Heart right ventricle (tissue), 16 donors: Measurements from ENCODE around the gene WWP2. TPM values are rescaled to one million over a fixed set of nuclear protein-coding genes. Genes with fewer than 3 reads are reported as not detected.
"Not testable (repeated sequence)": the region's sequence is repeated elsewhere in the genome, so short reads cannot be mapped to it uniquely, and the experiment has no call there.

ENCODE experiments used
- ATAC-seq, 8 donors: fragments of 200-7000 bp; cut with Tn5 transposase; one replicate each; pipeline ENCODE4 v1.9.1; 2020; ENCODE audit warnings: mild to moderate bottlenecking in 8 of 8, moderate library complexity in 8 of 8, moderate number of reproducible peaks in 1 of 8
- DNase-seq, 2 donors: peaks; one replicate each; pipeline ENCODE4 v3.0.0-alpha.2; 2020
- H3K27ac ChIP-seq, 10 donors: fragments of 200-600 bp; sonication (generic) in 2 of 10; one replicate each; pipeline versions ENCODE4 v1.5.0 to v1.8.0; 2020 to 2022; ENCODE audit warnings: mild to moderate bottlenecking in 3 of 10
- H3K27me3 ChIP-seq, 7 donors: fragments of 200-600 bp; one replicate each; pipeline ENCODE4 v1.8.0; 2021 to 2022; ENCODE audit warnings: mild to moderate bottlenecking in 2 of 7
- H3K36me3 ChIP-seq, 9 donors: fragments of 200-600 bp; sonication (generic) in 1 of 9; one replicate each; pipeline versions ENCODE4 v1.5.0 to v1.8.0; 2020 to 2022; ENCODE audit warnings: mild to moderate bottlenecking in 2 of 9
- H3K4me1 ChIP-seq, 9 donors: fragments of 200-600 bp; sonication (generic) in 1 of 9; one replicate each; pipeline versions ENCODE4 v1.5.0 to v1.8.0; 2020 to 2022; ENCODE audit warnings: mild to moderate bottlenecking in 4 of 9
- H3K4me3 ChIP-seq, 10 donors: fragments of 200-600 bp; sonication (generic) in 2 of 10; one replicate each; pipeline versions ENCODE4 v1.5.0 to v1.8.0; 2020 to 2022; ENCODE audit warnings: mild to moderate bottlenecking in 7 of 10, moderate library complexity in 2 of 10
- H3K9me3 ChIP-seq, 11 donors: fragments of 200-600 bp in 10 of 11; sonication (generic) in 2 of 11; one replicate each; pipeline versions ENCODE4 v1.5.0 to v1.8.0; 2013 to 2022; ENCODE audit warnings: mild to moderate bottlenecking in 2 of 11, control low read depth in 1 of 11, moderate library complexity in 1 of 11
- WGBS, 2 donors: extraction: QIAGEN DNeasy Blood & Tissue Kit; methylation state at CpG; one replicate each; pipeline ENCODE4 v1.1.7; 2013; ENCODE audit warnings: inconsistent platforms in 1 of 2; 5-methylcytosine and 5-hydroxymethylcytosine counted together
- intact Hi-C, 10 donors: fragments of 100-400 bp; cut with DNase I; formaldehyde crosslinking; loops; one replicate each; pipeline versions ENCODE4 v1.11.1 to v1.14.2; 2022
- polyA plus RNA-seq, 2 donors: library from polyadenylated mRNA; stranded (reverse); fragments of 200-250 nt; gene quantifications; one replicate each; pipeline ENCODE4 v1.2.3, GENCODE V29; 2013
- total RNA-seq, 10 donors: library from RNA; stranded (reverse); fragmentation: NEBNext Ultra II Directional in 3 of 10; extraction: Animal tissue kit (Norgen Biotek cat#: 25700) in 3 of 10; gene quantifications; one replicate each; pipeline versions ENCODE4 v1.2.1 to v1.2.4, GENCODE V29; 2021 to 2023
- TF ChIP-seq, protein P1 (sequence below), 9 donors: fragments of 200-600 bp; sonication (generic) in 2 of 9; IDR thresholded peaks; one replicate each; pipeline versions ENCODE4 v1.5.0 to v1.8.0; 2021 to 2022; ENCODE audit warnings: antibody characterized with exemption in 9 of 9, mild to moderate bottlenecking in 5 of 9, moderate library complexity in 1 of 9
- donor health status: Arrhythmogenic right ventricular cardiomyopathy.
- donor health status: ischemic (EF 13 %, LVEDD 7.1; RV severe dilation, severe dysfunction).
- donor health status: healthy with polysubstance abuse.
- donor health status: DM: no; HTN: yes; CAD: no.
- donor health status: DM: no; HTN: no; CAD: no.
- donor health status: ischemic (EF 25% LVEDD 6.9; RV normal size, moderate dysfunction).
- donor health status: ischemic (EF 25% LVEDD 5.7; RV mildly dilated, moderate dysfunction).
- donor health status: healthy.
- donor health status: DM: yes; HTN: yes; CAD: no.
- donor health status: Ischemic cardiomyopathy.
- donor health status: ischemic (EF 35%, LVEDD 5.7; RV mildly dilated, moderate dysfunction).
- donor health status: nonischemic (EF 11% LVEDD 7.7; RV severe dilation, severe dysfunction).
- donor health status: DM: yes; HTN: yes; CAD: no.
- donor health status: PGD.
- donor health status: ischemic (EF 29% LVEDD 5.4; RV normal size, mild dysfunction).
- donor health status: nonischemic (EF 23%, LVEDD 6.1; RV moderate dilation, normal function).

Gene WWP2
- total and polyA plus RNA-seq, 12 donors = 9.0 to 31.1 (median 20.7) TPM

DNA sequence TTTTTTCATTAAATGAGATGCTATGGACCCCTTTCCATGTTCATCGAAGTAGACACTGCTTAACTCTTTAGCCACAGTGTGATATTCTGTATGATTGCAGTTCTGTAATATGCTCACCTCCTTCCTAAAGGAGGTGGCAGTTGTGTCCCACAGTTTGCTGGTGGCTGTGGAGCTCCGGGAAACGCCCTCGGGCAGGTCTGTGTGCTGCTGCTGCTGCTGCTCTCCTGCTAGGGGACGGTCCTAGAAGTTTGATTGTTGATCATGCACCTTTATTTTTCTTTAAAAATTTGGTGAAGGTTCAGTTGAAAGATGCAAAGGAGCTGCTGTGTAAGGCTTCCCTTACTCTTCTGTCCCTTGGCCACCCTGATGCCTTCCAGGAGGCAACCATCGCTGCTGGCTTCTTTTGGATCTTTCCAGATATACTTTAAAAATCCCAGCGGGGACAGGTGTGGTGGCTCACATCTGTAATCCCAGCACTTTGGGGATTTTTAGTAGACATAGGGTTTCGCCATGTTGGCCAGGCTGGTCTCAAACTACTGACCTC, 180.6 kb downstream of the WWP2 start:
- Histone ChIP-seq H3K27me3 (no peaks in the 10 kb centered on the region), H3K9me3 (no peaks in the 10 kb centered on the region), H3K27ac (no peak overlapping the region), H3K4me1 (peaks cover 0 to 9% (median 0%) of the 10 kb centered on the region in 9 donors), H3K4me3 (no peak overlapping the region), H3K36me3 (peaks cover 0 to 51% (median 26%) of the 10 kb centered on the region in 9 donors)
- intact Hi-C loops = no loop called here
- WGBS, 2 donors = 88% methylated on average over 8 of the region's 8 CpGs
- TF ChIP-seq, protein P1, sequence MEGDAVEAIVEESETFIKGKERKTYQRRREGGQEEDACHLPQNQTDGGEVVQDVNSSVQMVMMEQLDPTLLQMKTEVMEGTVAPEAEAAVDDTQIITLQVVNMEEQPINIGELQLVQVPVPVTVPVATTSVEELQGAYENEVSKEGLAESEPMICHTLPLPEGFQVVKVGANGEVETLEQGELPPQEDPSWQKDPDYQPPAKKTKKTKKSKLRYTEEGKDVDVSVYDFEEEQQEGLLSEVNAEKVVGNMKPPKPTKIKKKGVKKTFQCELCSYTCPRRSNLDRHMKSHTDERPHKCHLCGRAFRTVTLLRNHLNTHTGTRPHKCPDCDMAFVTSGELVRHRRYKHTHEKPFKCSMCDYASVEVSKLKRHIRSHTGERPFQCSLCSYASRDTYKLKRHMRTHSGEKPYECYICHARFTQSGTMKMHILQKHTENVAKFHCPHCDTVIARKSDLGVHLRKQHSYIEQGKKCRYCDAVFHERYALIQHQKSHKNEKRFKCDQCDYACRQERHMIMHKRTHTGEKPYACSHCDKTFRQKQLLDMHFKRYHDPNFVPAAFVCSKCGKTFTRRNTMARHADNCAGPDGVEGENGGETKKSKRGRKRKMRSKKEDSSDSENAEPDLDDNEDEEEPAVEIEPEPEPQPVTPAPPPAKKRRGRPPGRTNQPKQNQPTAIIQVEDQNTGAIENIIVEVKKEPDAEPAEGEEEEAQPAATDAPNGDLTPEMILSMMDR (IDR thresholded peaks at IDR 0.05) = no peak
- DNase-seq (no peak), ATAC-seq (no peak)

DNA sequence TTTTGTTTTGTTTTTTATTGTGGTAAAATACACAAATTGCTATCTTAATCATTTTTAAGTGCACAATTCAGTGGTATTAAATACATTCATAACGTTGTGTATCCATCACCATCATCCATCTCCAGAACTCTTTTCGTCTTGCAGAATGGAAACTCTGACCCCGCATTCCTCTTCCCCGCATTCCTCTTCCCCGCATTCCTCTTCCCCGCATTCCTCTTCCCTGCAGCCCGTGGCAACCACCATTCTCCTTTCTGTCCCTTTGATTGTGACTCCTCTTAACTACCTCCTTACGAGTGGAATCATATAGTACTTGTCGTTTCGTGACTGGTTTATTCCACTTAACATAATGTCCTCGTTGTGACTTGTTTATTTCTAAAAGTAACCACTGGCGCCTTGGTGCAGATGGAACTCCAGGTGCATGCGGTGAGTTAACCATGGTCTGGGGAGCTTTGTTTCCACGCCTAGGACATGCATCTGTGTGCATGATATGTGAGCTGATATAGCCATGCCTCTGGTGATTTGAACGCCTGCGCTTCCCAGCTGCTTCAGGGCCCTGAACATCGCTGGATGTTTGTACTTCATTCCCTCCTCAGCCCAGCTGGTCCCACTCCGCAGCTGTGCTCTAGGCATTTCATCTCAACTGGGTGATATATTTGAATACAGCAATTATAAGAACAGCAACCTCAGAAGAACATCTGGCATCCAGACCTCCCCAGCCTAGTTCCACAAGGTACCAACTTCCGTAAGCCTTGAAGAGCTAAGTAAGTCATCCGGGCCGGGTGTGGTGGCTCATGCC, 181.3 kb downstream of the WWP2 start:
- DNase-seq, H3K9me3 ChIP-seq, H3K27me3 ChIP-seq, H3K4me1 ChIP-seq, intact Hi-C loops, H3K4me3 ChIP-seq: not testable (repeated sequence)
- H3K27ac ChIP-seq = peak overlapping the region in 1 of 10 donors; percentile 12
- 84 to 89% methylated on average over 13 to 15 of the region's 21 CpGs for WGBS, 2 donors
- H3K36me3 ChIP-seq = peaks cover 0 to 44% (median 18%) of the 10 kb centered on the region in 9 donors
- peak in 5 of 8 donors; percentile 41 to 69 (median 60) for ATAC-seq

DNA sequence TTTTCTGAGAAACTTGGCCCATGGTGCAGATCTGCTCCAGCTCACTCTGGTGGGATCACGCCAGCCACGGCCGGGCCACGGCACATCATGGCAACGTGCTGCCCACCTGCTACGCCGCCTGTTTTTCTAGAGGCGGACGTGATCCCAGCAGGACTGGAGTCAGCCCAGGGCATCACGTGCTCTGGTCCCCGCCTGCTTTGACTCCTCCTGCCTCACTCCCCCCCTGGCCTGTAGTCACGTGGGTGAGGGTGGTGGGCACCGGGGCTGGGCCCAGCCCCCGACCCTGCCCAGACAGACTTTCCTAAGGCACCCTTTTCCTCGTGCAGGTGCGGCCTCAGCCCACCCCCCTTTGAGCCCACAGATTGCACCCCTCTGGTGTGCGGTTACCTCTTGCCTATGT, 188.3 kb downstream of the WWP2 start:
- H3K27ac ChIP-seq, H3K27me3 ChIP-seq, H3K4me3 ChIP-seq, DNase-seq, intact Hi-C loops, H3K36me3 ChIP-seq, H3K4me1 ChIP-seq, H3K9me3 ChIP-seq: not testable (repeated sequence)
- WGBS, 2 donors = no CpG with 5 or more reads among the region's 17 CpGs
- peak in 2 of 8 donors; percentile 10 to 46 for ATAC-seq

DNA sequence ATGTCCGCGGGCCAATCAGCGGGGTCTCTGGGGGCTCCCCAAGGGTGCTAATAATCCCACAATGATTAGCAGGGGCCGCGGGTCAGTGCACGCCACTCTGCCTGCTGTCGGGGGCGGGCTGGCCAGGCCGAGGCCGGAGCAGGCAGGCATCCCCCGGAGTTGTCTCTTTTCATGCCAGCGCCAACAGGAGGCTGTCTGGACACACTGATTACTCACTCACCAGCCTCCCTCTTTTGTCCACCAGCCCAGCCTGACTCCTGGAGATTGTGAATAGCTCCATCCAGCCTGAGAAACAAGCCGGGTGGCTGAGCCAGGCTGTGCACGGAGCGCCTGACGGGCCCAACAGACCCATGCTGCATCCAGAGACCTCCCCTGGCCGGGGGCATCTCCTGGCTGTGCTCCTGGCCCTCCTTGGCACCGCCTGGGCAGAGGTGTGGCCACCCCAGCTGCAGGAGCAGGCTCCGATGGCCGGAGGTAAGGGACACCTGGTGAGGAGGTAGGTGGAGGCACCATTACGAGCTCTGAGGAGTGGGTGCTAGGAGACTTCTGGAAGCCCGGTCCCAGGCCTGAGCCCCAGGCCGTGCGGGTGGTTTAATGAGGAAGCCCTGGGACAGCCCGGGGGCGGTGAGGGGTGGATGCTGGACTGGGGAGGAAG, 189.0 kb downstream of the WWP2 start, which contains the start of gene CLEC18A:
Gene CLEC18A (plus strand): TSS at position 318 of the 655 bp plus-strand sequence. CDS start 33 bp downstream, at position 351.
- intact Hi-C loops, H3K27ac ChIP-seq, H3K36me3 ChIP-seq, DNase-seq, H3K4me3 ChIP-seq, H3K27me3 ChIP-seq, H3K4me1 ChIP-seq, H3K9me3 ChIP-seq: not testable (repeated sequence)
- 70 to 81% methylated on average over 6 to 8 of the region's 26 CpGs for WGBS, 2 donors
- ATAC-seq = peak in 3 of 8 donors; percentile 29 to 59 (median 30)

DNA sequence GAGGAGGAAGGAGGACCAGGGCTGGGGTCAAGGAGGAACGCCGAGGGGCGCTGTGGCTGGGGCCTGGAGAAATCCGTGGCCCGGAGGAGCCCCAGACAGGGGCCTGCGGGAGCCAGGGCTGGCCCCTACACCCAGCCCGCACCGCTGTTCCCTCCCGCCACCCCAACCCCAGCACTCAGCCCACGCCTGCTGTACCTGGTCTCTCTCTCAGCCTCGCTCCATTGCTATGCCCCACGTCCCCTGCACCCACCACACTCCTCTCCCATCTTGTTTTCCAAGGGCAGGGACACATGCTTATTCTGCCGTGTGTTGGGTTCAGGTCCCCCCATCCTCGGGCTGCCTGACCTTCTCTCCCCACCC, 189.5 kb downstream of the WWP2 start:
- DNase-seq, H3K27ac ChIP-seq, H3K27me3 ChIP-seq, H3K4me1 ChIP-seq, intact Hi-C loops, H3K4me3 ChIP-seq, H3K36me3 ChIP-seq, H3K9me3 ChIP-seq: not testable (repeated sequence)
- peak in 2 of 8 donors; percentile 13 to 25 for ATAC-seq
- WGBS, 2 donors = no CpG with 5 or more reads among the region's 14 CpGs

DNA sequence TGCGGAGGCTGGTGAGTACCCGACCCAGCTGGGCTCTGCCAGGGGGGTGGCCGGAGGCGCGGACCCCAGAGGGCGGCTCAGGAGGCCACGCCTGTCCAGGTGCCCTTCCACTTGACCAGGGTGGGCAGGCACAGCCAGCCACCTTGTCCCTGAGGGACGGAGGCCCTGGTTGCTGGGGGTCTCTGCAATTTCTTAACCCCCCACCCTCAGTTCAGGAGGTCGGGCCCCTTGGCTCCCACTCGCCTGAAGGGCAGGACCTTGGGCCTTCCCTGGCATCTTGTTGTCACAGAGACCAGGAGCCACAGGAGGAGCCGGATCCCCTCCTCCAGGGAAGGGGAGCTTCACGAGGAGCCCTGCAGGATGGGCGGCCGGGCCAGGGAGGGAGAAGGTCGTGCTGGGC, 190.0 kb downstream of the WWP2 start:
- not testable (repeated sequence) for H3K27me3 ChIP-seq, ATAC-seq

DNA sequence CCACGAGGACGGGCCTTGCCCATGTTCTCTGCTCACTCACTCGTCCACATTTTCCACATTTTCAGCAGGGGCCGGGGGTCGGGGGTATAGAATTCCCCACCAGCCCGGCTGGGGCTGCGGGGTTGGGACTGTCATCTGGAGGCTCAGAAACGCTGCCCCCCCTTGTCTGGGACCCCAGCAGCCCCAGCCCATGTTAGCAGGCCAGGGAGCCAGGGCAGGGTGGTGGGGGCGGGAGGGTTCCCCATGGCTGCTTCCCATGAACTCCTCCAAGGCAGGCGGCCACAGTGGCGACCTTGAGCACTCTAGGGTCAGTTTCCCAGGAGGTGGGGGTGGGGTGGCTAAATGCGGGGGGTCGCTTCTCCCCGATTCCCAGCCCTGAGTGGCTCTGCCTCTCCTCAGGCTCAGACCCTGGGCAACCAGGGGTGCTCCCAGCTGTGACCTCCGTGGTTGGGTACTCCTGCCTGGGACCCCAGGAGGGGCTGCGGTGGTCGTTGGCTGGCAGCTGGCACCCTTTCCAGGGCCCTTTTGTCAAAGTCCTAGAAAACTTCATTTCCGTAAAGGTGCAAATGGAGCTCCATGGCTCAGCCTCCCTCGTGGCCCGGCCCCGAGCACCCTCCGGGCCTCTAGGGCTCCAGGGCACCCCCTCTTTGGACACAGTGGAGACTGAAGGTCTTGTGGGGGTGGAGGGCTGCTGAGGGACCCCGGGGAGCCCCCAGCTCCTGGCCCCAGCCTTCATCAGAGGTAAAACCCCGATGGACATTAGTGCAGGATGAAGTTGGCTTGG, 190.6 kb downstream of the WWP2 start:
- ATAC-seq = peak in 1 of 8 donors; percentile 10
- H3K27me3 ChIP-seq, H3K27ac ChIP-seq, H3K36me3 ChIP-seq, H3K4me3 ChIP-seq, H3K4me1 ChIP-seq, intact Hi-C loops, H3K9me3 ChIP-seq, DNase-seq: not testable (repeated sequence)
- 71 to 85% methylated on average over 12 to 17 of the region's 24 CpGs for WGBS, 2 donors

More for the DNA sequence above, 190.0 kb downstream of the WWP2 start:
- H3K27ac ChIP-seq, H3K4me1 ChIP-seq, H3K36me3 ChIP-seq, H3K9me3 ChIP-seq, intact Hi-C loops, H3K4me3 ChIP-seq, DNase-seq: not testable (repeated sequence)
- WGBS, 2 donors = 87 to 100% methylated on average over 3 to 5 of the region's 15 CpGs

DNA sequence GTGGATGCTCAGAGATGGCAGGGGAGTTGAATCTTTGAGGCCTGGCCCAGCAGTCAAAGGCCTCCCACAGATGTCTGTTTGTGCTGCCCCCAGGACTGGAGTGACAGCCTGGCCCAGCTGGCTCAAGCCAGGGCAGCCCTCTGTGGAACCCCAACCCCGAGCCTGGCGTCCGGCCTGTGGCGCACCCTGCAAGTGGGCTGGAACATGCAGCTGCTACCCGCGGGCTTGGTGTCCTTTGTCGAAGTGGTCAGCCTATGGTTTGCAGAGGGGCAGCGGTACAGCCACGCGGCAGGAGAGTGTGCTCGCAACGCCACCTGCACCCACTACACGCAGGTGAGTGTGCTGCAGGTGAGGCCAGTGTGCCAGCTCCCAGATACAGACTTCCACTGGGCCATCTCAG, 192.1 kb downstream of the WWP2 start:
- H3K27ac ChIP-seq, ATAC-seq, H3K4me1 ChIP-seq, H3K36me3 ChIP-seq, intact Hi-C loops, DNase-seq, H3K27me3 ChIP-seq, H3K4me3 ChIP-seq, H3K9me3 ChIP-seq: not testable (repeated sequence)
- 91 to 95% methylated on average over 12 to 13 of the region's 13 CpGs for WGBS, 2 donors

DNA sequence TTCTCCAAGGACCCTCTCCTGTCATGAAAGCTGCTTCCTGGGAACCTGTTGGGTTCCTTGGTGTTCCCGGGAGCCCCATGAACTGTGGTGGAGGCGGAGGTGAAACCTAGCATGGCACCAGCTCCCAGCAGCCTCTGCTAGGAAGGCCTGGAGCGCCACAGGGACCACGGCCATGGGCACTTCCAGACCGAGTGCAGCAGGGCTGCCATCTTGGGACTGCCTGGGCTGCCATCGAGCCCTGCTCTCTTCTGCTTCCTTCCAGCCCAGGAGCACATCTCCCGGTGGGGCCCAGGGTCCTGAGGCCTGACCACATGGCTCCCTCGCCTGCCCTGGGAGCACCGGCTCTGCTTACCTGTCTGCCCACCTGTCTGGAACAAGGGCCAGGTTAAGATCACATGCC, 201.2 kb downstream of the WWP2 start:
- H3K27me3 ChIP-seq, H3K36me3 ChIP-seq, ATAC-seq, intact Hi-C loops, H3K9me3 ChIP-seq, H3K4me1 ChIP-seq, DNase-seq, H3K4me3 ChIP-seq, H3K27ac ChIP-seq: not testable (repeated sequence)
- 80 to 97% methylated on average over 1 to 5 of the region's 9 CpGs for WGBS, 2 donors
